B cell (primary cell): ENCODE measurements around the gene SLC6A12. TPM values are rescaled to one million over a fixed set of nuclear protein-coding genes. Genes with fewer than 3 reads are reported as not detected.

Experiments
- ATAC-seq: fragments of 200-7000 bp; cut with Tn5 transposase; one replicate; pipeline ENCODE4 v1.10.0; 2021; ENCODE audit warnings: low read depth, mild to moderate bottlenecking, moderate number of reproducible peaks, moderate library complexity
- CTCF ChIA-PET: fragments of 350-600 bp; sonication (Branson Sonifier 250); formaldehyde crosslinking; loops from one replicate; lab custom pipeline; 2021; ENCODE audit warnings: antibody characterized with exemption, inconsistent platforms; lab: Charles Lee
- POLR2A ChIA-PET: fragments of 350-600 bp; sonication (Branson Sonifier 250); formaldehyde crosslinking; loops from one replicate; lab custom pipeline; 2021; ENCODE audit warnings: antibody characterized with exemption; lab: Charles Lee
- DNase-seq: peaks from one replicate; pipeline ENCODE4 v3.0.0; 2013
- H2AFZ ChIP-seq: 2 replicates; pipeline ENCODE4 v1.6.1; 2012; ENCODE audit warnings: mild to moderate bottlenecking, low read depth, low read length; ENCODE audit not compliant: insufficient read depth, poor library complexity, severe bottlenecking
- H3K27ac ChIP-seq, 2 donors: 1 replicate in 1 of 2; 2 replicates in 1 of 2; pipeline ENCODE4 v1.5.1; 2012 to 2013; ENCODE audit warnings: low read length in 2 of 2, mild to moderate bottlenecking in 2 of 2, moderate library complexity in 1 of 2
- H3K27me3 ChIP-seq, 4 experiments: fragments of 200-600 bp in 1 of 4; sonication (generic) in 1 of 4; replicated peaks in 1 of 4; 1 replicate in 2 of 4; 2 replicates in 2 of 4; pipeline versions ENCODE4 v1.6.1 to v1.7.0; 2013 to 2016; ENCODE audit warnings: low read length in 3 of 4, mild to moderate bottlenecking in 2 of 4, mixed read lengths in 1 of 4, moderate library complexity in 1 of 4; ENCODE audit not compliant: insufficient read depth in 4 of 4, control insufficient read depth in 3 of 4; ENCODE audit errors: control extremely low read depth in 1 of 4
- H3K36me3 ChIP-seq, 2 experiments: replicated peaks in 1 of 2; 1 replicate in 1 of 2; 2 replicates in 1 of 2; pipeline versions ENCODE4 v1.6.1 to v1.7.1; 2013; ENCODE audit warnings: low read length in 1 of 2; ENCODE audit not compliant: insufficient read depth in 2 of 2, control insufficient read depth in 1 of 2; ENCODE audit errors: control extremely low read depth in 1 of 2, extremely low read depth in 1 of 2
- H3K4me1 ChIP-seq, 2 donors: fragments of 200-600 bp in 1 of 2; sonication (generic) in 1 of 2; 1 replicate in 1 of 2; 2 replicates in 1 of 2; pipeline versions ENCODE4 v1.5.1 to v1.6.1; 2013 to 2017; ENCODE audit warnings: low read length in 2 of 2; ENCODE audit not compliant: control insufficient read depth in 2 of 2, insufficient read depth in 2 of 2
- H3K4me2 ChIP-seq: replicated peaks from 2 replicates; pipeline ENCODE3; 2012; ENCODE audit warnings: mild to moderate bottlenecking, low read depth, low read length; ENCODE audit not compliant: poor library complexity, severe bottlenecking
- H3K4me3 ChIP-seq, 5 experiments: fragments of 200-600 bp in 1 of 5; sonication (generic) in 1 of 5; 1 replicate in 3 of 5; 2 replicates in 2 of 5; pipeline versions ENCODE4 v1.5.1 to v1.7.0; 2011 to 2016; ENCODE audit warnings: low read length in 4 of 5, mild to moderate bottlenecking in 4 of 5, low read depth in 2 of 5, control low read depth in 1 of 5, moderate library complexity in 1 of 5; ENCODE audit not compliant: insufficient read depth in 1 of 5; ENCODE audit errors: control extremely low read depth in 1 of 5, extremely low read depth in 1 of 5
- H3K79me2 ChIP-seq: fragments of 200-600 bp; sonication (generic); one replicate; pipeline ENCODE4 v1.6.0; 2016; ENCODE audit warnings: low read length; ENCODE audit not compliant: control insufficient read depth, insufficient read depth
- H3K9ac ChIP-seq: fragments of 200-600 bp; sonication (generic); 2 replicates; pipeline ENCODE4 v1.6.1; 2017; ENCODE audit warnings: mild to moderate bottlenecking, low read length, moderate library complexity
- H3K9me3 ChIP-seq, 3 donors: one replicate each; pipeline versions ENCODE4 v1.6.1 to v1.7.1; 2013; ENCODE audit warnings: low read length in 2 of 3; ENCODE audit not compliant: control insufficient read depth in 2 of 3, insufficient read depth in 1 of 3; ENCODE audit errors: control extremely low read depth in 1 of 3
- H4K20me1 ChIP-seq: 2 replicates; pipeline ENCODE4 v1.6.0; 2012; ENCODE audit warnings: mild to moderate bottlenecking, low read length; ENCODE audit not compliant: insufficient read depth, control insufficient read depth, poor library complexity, severe bottlenecking
- H3K27ac Mint-ChIP-seq: one replicate; pipeline ENCODE4 v1.8.0; 2021; ENCODE audit warnings: mixed read lengths
- H3K27me3 Mint-ChIP-seq: one replicate; pipeline ENCODE4 v1.8.0; 2021; ENCODE audit warnings: mixed read lengths
- H3K4me1 Mint-ChIP-seq: one replicate; pipeline ENCODE4 v1.8.0; 2021; ENCODE audit warnings: mixed read lengths
- H3K4me3 Mint-ChIP-seq: one replicate; pipeline ENCODE4 v1.8.0; 2021; ENCODE audit warnings: mixed read lengths
- H3K9me3 Mint-ChIP-seq: one replicate; pipeline ENCODE4 v1.8.0; 2022; ENCODE audit warnings: mixed read lengths; ENCODE audit not compliant: insufficient read depth
- CTCF ChIP-seq: fragments of 200-600 bp; IDR thresholded peaks from one replicate; pipeline ENCODE4 v1.8.0; 2022; ENCODE audit warnings: antibody characterized with exemption, mild to moderate bottlenecking
- EZH2 ChIP-seq: IDR thresholded peaks from 2 replicates; pipeline ENCODE4 v1.6.1; 2012; ENCODE audit warnings: borderline replicate concordance, low read depth, mild to moderate bottlenecking, moderate library complexity, low read length; ENCODE audit not compliant: insufficient read depth, poor library complexity, severe bottlenecking
- WGBS: methylation state at CpG from one replicate; pipeline ENCODE4 v1.1.5; 2013; ENCODE audit warnings: missing lambda C conversion rate; ENCODE audit not compliant: insufficient coverage; 5-methylcytosine and 5-hydroxymethylcytosine counted together
- intact Hi-C: fragments of 100-400 bp; cut with micrococcal nuclease; formaldehyde crosslinking; loops from one replicate; pipeline ENCODE4 v1.10.0; 2022
- polyA plus RNA-seq: library from polyadenylated mRNA; depleted of rRNA; stranded (reverse); fragments of >200 nt; gene quantifications from 2 replicates; pipeline ENCODE4 v1.2.3, GENCODE V29; 2012
- total RNA-seq, 2 donors: library from RNA; stranded (reverse); fragments of 120-200 nt in 1 of 2; gene quantifications; 1 replicate in 1 of 2; 2 replicates in 1 of 2; pipeline versions ENCODE4 v1.2.3 to v1.2.4, GENCODE V29; 2013 to 2022

SLC6A12 gene
- total and polyA plus RNA-seq, 2 donors (not counting 1 experiment from before 2014, with no cell fraction given), result 0.06 TPM; not detected in 1

GRCh38 chr12:257521-258321 is 43.8 kb upstream of the SLC6A12 start:
- Mint-ChIP-seq H3K27me3 (peaks cover 57% of the 10 kb centered on the region), H3K9me3 (no peaks in the 10 kb centered on the region), H3K27ac (no peak overlapping the region), H3K4me3 (no peak overlapping the region), H3K4me1 (no peaks in the 10 kb centered on the region)
- DNase-seq (no peak), ATAC-seq (no peak)
- TF ChIP-seq EZH2 (no peak), CTCF (no peak)
- Histone ChIP-seq H3K27ac (no peak overlapping the region), H3K4me3 (no peak overlapping the region), H3K36me3 (no peaks in the 10 kb centered on the region), H3K79me2 (no peaks in the 10 kb centered on the region), H3K9ac (no peak overlapping the region), H3K27me3 (peaks cover 0 to 17% (median 4%) of the 10 kb centered on the region in 4 experiments), H3K9me3 (no peaks in the 10 kb centered on the region), H3K4me1 (no peaks in the 10 kb centered on the region), H2AFZ (no peak overlapping the region), H4K20me1 (no peaks in the 10 kb centered on the region), H3K4me2 (no peak overlapping the region)
- POLR2A ChIA-PET, result no interaction called here
- 88% methylated on average over 11 of the region's 14 CpGs for WGBS
- CTCF ChIA-PET, result no interaction called here
- intact Hi-C loops, result no loop called here

DNA sequence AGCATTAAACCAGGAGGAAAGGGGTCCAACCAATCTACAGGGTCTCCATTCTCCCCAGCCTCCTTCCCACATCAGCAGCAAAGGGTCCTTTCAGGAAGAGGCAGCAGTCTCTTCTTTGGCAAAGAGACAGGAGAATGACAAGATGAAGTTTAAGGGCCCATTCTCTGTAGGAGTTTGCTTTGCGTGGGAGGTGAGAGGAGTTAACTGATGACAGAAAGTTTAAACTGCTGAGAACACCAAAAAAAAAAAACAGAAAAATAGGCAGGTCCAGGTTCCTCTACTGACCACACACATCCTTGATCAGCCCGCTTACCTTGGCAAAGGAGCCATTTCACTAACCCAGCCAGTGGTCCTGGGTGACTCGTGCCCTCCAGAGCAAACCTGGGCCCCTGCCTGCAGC is 43.0 kb upstream of the SLC6A12 start:
- H4K20me1 ChIP-seq, result no peaks in the 10 kb centered on the region
- Mint-ChIP-seq H3K27me3 (peaks cover 54% of the 10 kb centered on the region), H3K27ac (no peak overlapping the region), H3K9me3 (no peaks in the 10 kb centered on the region), H3K4me3 (no peak overlapping the region), H3K4me1 (no peaks in the 10 kb centered on the region)
- H3K4me1 ChIP-seq, result no peaks in the 10 kb centered on the region
- ATAC-seq (no peak), DNase-seq (no peak)
- POLR2A ChIA-PET, result no interaction called here
- intact Hi-C loops, result no loop called here
- no peak overlapping the region for H3K4me2 ChIP-seq
- no peak overlapping the region for H3K9ac ChIP-seq
- H3K9me3 ChIP-seq, result no peaks in the 10 kb centered on the region
- 100% methylated on average over 1 of the region's 3 CpGs for WGBS
- peaks cover 0 to 15% (median 4%) of the 10 kb centered on the region in 4 experiments for H3K27me3 ChIP-seq
- TF ChIP-seq CTCF (no peak), EZH2 (no peak)
- H3K79me2 ChIP-seq, result no peaks in the 10 kb centered on the region
- CTCF ChIA-PET, result no interaction called here
- no peak overlapping the region for H3K27ac ChIP-seq
- no peaks in the 10 kb centered on the region for H3K36me3 ChIP-seq
- H3K4me3 ChIP-seq, result no peak overlapping the region
- no peak overlapping the region for H2AFZ ChIP-seq
